ENCODE data around the gene FIBP.
A peak's percentile ranks its signal among the peaks of the same experiment; 100 is the strongest.
"Not testable (repeated sequence)": the region's sequence is repeated elsewhere in the genome, so short reads cannot be mapped to it uniquely, and the experiment has no call there.

The FIBP gene

GRCh38 chr11:65894034-65894591 lies 5.8 kb upstream of the FIBP start:
- no peak for DNase-seq
- Histone ChIP-seq H3K4ac (ENCODE audit: low read depth in 1 of 2, low read length in 2 of 2) (no peak overlapping the region), H3K14ac (ENCODE audit: low read length in 2 of 2) (no peak overlapping the region), H2BK120ac (ENCODE audit: low read depth, low read length) (no peak overlapping the region), H4K8ac (ENCODE audit: low read length) (peak overlapping the region; percentile 76), H3K4me1 (ENCODE audit: control insufficient read depth, insufficient read depth, low read depth, low read length) (peaks cover 49% of the 10 kb centered on the region), H4K91ac (ENCODE audit: low read length) (peak overlapping the region; percentile 49), H3K18ac (ENCODE audit: low read depth in 1 of 2, low read length in 2 of 2) (no peak overlapping the region), H3K4me2 (ENCODE audit: low read length, poor library complexity, severe bottlenecking) (no peak overlapping the region), H3K36me3 (ENCODE audit: control insufficient read depth in 1 of 2, insufficient read depth in 2 of 2, low read depth in 1 of 2, low read length in 2 of 2) (peaks cover 50 to 57% of the 10 kb centered on the region in 2 experiments), H2BK5ac (ENCODE audit: low read depth, low read length, poor library complexity, severe bottlenecking) (no peak overlapping the region), H2BK12ac (ENCODE audit: low read length in 2 of 2) (peak overlapping the region in 1 of 2 experiments; percentile 21), H2AFZ (ENCODE audit: low read depth, low read length) (no peak overlapping the region), H3K23ac (ENCODE audit: low read length in 2 of 2) (no peak overlapping the region), H3K27me3 (ENCODE audit: control insufficient read depth in 1 of 2, insufficient read depth in 1 of 2, low read length in 2 of 2) (no peaks in the 10 kb centered on the region), H2AK5ac (ENCODE audit: low read length, severe bottlenecking) (peak overlapping the region; percentile 63), H3K4me3 (ENCODE audit: insufficient read depth in 1 of 2, low read depth in 1 of 2, low read length in 2 of 2) (peak overlapping the region in 1 of 2 experiments; percentile 44), H3K27ac (ENCODE audit: low read length, poor library complexity, severe bottlenecking) (peak overlapping the region; percentile 15), H2BK15ac (ENCODE audit: low read depth, poor library complexity, severe bottlenecking) (no peak overlapping the region), H3K9me3 (ENCODE audit: control insufficient read depth, low read length) (no peaks in the 10 kb centered on the region), H3K9ac (ENCODE audit: low read length) (peak overlapping the region; percentile 94), H3K79me1 (replicated peaks; ENCODE audit: low read length, poor library complexity, severe bottlenecking) (peaks cover 2% of the 10 kb centered on the region)
- WGBS: 89% methylated on average over 16 of the region's 16 CpGs

GRCh38 chr11:65892661-65893317 lies 4.5 kb upstream of the FIBP start:
- Histone ChIP-seq H3K4me2 (ENCODE audit: low read length, poor library complexity, severe bottlenecking) (no peak overlapping the region), H3K23ac (ENCODE audit: low read length in 2 of 2) (no peak overlapping the region), H2BK5ac (ENCODE audit: low read depth, low read length, poor library complexity, severe bottlenecking) (no peak overlapping the region), H2BK12ac (ENCODE audit: low read length in 2 of 2) (peak overlapping the region in 1 of 2 experiments; percentile 10), H4K8ac (ENCODE audit: low read length) (no peak overlapping the region), H3K4me3 (ENCODE audit: insufficient read depth in 1 of 2, low read depth in 1 of 2, low read length in 2 of 2) (peak overlapping the region in 1 of 2 experiments; percentile 84), H3K4me1 (ENCODE audit: control insufficient read depth, insufficient read depth, low read depth, low read length) (peaks cover 49% of the 10 kb centered on the region), H3K27ac (ENCODE audit: low read length, poor library complexity, severe bottlenecking) (no peak overlapping the region), H3K27me3 (ENCODE audit: control insufficient read depth in 1 of 2, insufficient read depth in 1 of 2, low read length in 2 of 2) (no peaks in the 10 kb centered on the region), H2AFZ (ENCODE audit: low read depth, low read length) (no peak overlapping the region), H4K91ac (ENCODE audit: low read length) (peak overlapping the region; percentile 37), H3K36me3 (ENCODE audit: control insufficient read depth in 1 of 2, insufficient read depth in 2 of 2, low read depth in 1 of 2, low read length in 2 of 2) (peaks cover 50 to 52% of the 10 kb centered on the region in 2 experiments), H3K79me1 (replicated peaks; ENCODE audit: low read length, poor library complexity, severe bottlenecking) (peaks cover 2% of the 10 kb centered on the region), H3K9ac (ENCODE audit: low read length) (peak overlapping the region; percentile 94), H3K9me3 (ENCODE audit: control insufficient read depth, low read length) (no peaks in the 10 kb centered on the region), H2AK5ac (ENCODE audit: low read length, severe bottlenecking) (no peak overlapping the region), H3K14ac (ENCODE audit: low read length in 2 of 2) (no peak overlapping the region), H3K18ac (ENCODE audit: low read depth in 1 of 2, low read length in 2 of 2) (no peak overlapping the region), H2BK120ac (ENCODE audit: low read depth, low read length) (no peak overlapping the region), H2BK15ac (ENCODE audit: low read depth, poor library complexity, severe bottlenecking) (peak overlapping the region; percentile 30), H3K4ac (ENCODE audit: low read depth in 1 of 2, low read length in 2 of 2) (no peak overlapping the region)
- WGBS: 88% methylated on average over 10 of the region's 10 CpGs
- no peak for DNase-seq

DNA sequence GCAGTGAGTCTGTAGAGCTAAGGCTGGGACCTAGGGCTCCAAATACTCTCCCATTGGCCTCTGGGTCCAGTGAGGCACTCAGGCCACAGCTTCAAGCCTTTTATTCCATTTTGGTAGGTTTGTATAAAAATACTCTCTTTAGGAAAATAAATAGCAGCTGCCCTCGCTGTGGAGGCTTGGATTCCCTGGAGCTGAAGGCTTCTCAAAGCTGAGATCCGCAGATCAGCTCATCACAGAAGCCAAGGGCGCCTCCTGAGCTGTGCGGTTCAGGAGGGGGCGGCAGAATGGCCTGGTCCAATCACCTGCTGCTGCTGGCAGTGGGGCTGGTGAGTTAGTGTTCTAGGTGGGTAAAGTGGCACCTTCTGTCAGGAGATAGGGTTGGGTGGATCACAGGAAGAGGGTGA lies 3.9 kb upstream of the FIBP start:
- H2BK120ac ChIP-seq (ENCODE audit: low read depth, low read length); H3K4ac ChIP-seq (ENCODE audit: low read depth in 1 of 2, low read length in 2 of 2); H3K14ac ChIP-seq (ENCODE audit: low read length in 2 of 2); H3K79me1 ChIP-seq (replicated peaks; ENCODE audit: low read length, poor library complexity, severe bottlenecking); H3K23ac ChIP-seq (ENCODE audit: low read length in 2 of 2); H2BK15ac ChIP-seq (ENCODE audit: low read depth, poor library complexity, severe bottlenecking); H3K9me3 ChIP-seq (ENCODE audit: control insufficient read depth, low read length); H4K91ac ChIP-seq (ENCODE audit: low read length); H2AFZ ChIP-seq (ENCODE audit: low read depth, low read length); H2BK12ac ChIP-seq (ENCODE audit: low read length in 2 of 2); H3K18ac ChIP-seq (ENCODE audit: low read depth in 1 of 2, low read length in 2 of 2); H2BK5ac ChIP-seq (ENCODE audit: low read depth, low read length, poor library complexity, severe bottlenecking); H4K8ac ChIP-seq (ENCODE audit: low read length); DNase-seq; H2AK5ac ChIP-seq (ENCODE audit: low read length, severe bottlenecking); H3K27me3 ChIP-seq (ENCODE audit: control insufficient read depth in 1 of 2, insufficient read depth in 1 of 2, low read length in 2 of 2): not testable (repeated sequence)
- H3K4me2 ChIP-seq (ENCODE audit: low read length, poor library complexity, severe bottlenecking): peak overlapping the region; percentile 97
- H3K4me1 ChIP-seq (ENCODE audit: control insufficient read depth, insufficient read depth, low read depth, low read length): peaks cover 49% of the 10 kb centered on the region
- peaks cover 46% of the 10 kb centered on the region in 2 experiments for H3K36me3 ChIP-seq (ENCODE audit: control insufficient read depth in 1 of 2, insufficient read depth in 2 of 2, low read depth in 1 of 2, low read length in 2 of 2)
- peak overlapping the region; percentile 94 for H3K9ac ChIP-seq (ENCODE audit: low read length)
- H3K4me3 ChIP-seq (ENCODE audit: insufficient read depth in 1 of 2, low read depth in 1 of 2, low read length in 2 of 2): peak overlapping the region; percentile 63 to 84
- peak overlapping the region; percentile 73 for H3K27ac ChIP-seq (ENCODE audit: low read length, poor library complexity, severe bottlenecking)
- 67% methylated on average over 5 of the region's 5 CpGs for WGBS

All from mesenchymal stem cell (in vitro differentiated cells and primary cell).